Testis (tissue), 2 donors: ENCODE results near the gene URB1.

Experiments used
- POLR2A ChIP-seq: fragments of 450-650 bp; IDR thresholded peaks from one replicate; pipeline ENCODE4 v1.6.1; 2017; ENCODE audit warnings: antibody characterized with exemption, mild to moderate bottlenecking, moderate library complexity
- TF ChIP-seq, protein P1 (sequence below), 3 experiments: fragments of 450-650 bp in 2 of 3; fragments of 200-600 bp in 1 of 3; sonication (generic) in 1 of 3; IDR thresholded peaks; one replicate each; pipeline ENCODE4 v1.5.1; 2016 to 2019; ENCODE audit warnings: antibody characterized with exemption in 3 of 3, mild to moderate bottlenecking in 2 of 3, moderate library complexity in 1 of 3

DNA sequence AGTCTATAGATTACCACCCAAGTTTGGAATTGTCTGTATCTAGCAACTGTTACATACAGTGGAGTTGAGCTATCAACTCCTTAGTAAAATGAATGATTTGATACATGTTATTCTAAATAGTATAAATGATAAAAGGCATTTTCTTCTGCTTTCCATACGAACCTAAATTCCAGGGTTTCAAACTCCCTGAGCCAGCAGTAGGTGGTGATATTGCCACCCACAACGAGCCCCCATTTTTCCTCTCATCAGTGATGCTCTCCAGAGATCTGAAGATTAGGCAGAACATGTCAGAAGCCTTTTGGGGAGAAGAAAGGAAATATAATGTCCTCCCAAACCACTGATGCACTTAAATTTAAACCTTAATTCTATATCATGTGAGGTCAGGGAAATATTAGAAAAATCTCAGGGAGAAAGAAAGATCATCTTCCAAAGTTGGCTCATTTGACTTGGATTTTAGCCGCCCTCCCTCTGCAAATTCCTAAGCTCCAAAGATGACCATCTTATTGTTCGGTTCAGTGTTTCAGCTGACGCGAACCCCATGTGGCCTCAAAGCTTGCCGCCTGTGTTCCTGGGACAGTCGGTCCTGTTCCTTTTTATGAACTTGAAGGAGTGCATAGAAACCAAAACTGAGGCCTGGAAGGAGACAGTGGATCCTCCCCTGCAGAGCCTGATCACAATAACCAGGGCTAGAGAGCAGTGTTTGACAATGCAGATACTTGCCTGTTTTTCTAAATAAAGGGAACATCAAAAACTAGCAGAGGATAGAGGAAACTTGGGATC, 22.0 kb upstream of the URB1 start:
- TF ChIP-seq, protein P1, sequence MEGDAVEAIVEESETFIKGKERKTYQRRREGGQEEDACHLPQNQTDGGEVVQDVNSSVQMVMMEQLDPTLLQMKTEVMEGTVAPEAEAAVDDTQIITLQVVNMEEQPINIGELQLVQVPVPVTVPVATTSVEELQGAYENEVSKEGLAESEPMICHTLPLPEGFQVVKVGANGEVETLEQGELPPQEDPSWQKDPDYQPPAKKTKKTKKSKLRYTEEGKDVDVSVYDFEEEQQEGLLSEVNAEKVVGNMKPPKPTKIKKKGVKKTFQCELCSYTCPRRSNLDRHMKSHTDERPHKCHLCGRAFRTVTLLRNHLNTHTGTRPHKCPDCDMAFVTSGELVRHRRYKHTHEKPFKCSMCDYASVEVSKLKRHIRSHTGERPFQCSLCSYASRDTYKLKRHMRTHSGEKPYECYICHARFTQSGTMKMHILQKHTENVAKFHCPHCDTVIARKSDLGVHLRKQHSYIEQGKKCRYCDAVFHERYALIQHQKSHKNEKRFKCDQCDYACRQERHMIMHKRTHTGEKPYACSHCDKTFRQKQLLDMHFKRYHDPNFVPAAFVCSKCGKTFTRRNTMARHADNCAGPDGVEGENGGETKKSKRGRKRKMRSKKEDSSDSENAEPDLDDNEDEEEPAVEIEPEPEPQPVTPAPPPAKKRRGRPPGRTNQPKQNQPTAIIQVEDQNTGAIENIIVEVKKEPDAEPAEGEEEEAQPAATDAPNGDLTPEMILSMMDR (IDR thresholded peaks at IDR 0.05) = peak; percentile 29 to 49 (median 37)
- no peak for TF ChIP-seq POLR2A
